HepG2 (cell line): ENCODE data around the gene ARHGEF16. TPM values are rescaled to one million over a fixed set of nuclear protein-coding genes. Genes with fewer than 3 reads are reported as not detected.

Source experiments
- ARID5B ChIP-seq: IDR thresholded peaks from 2 replicates; pipeline ENCODE4 v1.4.0; 2020; ENCODE audit warnings: mild to moderate bottlenecking, missing genetic modification reagents
- ASH2L ChIP-seq: fragments of 300-600, 200-600 bp; sonication (generic); IDR thresholded peaks from 2 replicates; pipeline ENCODE4 v1.7.0; 2017; ENCODE audit warnings: low read depth, mild to moderate bottlenecking, moderate library complexity, mixed read lengths, low read length; ENCODE audit not compliant: insufficient read length
- E2F5 ChIP-seq: sonication (generic); formaldehyde crosslinking; conservative IDR thresholded peaks from 2 replicates; pipeline ENCODE4 v1.4.0; 2020; ENCODE audit warnings: missing genetic modification reagents
- KIAA2018 ChIP-seq: sonication (generic); formaldehyde crosslinking; IDR thresholded peaks from 2 replicates; pipeline ENCODE4 v1.5.0; 2020; ENCODE audit warnings: mild to moderate bottlenecking, missing genetic modification reagents, borderline replicate concordance
- KLF16 ChIP-seq, 2 experiments: sonication (generic) in 1 of 2; formaldehyde crosslinking in 1 of 2; IDR thresholded peaks; 2 replicates each; pipeline versions ENCODE4 v1.6.1 to v1.8.0; 2016 to 2023; ENCODE audit warnings: missing genetic modification reagents in 2 of 2, missing compliant biosample characterization in 1 of 2
- PLSCR1 ChIP-seq: sonication (generic); formaldehyde crosslinking; IDR thresholded peaks from 2 replicates; pipeline ENCODE4 v1.5.0; 2020; ENCODE audit warnings: missing genetic modification reagents, mild to moderate bottlenecking, borderline replicate concordance
- SIN3B ChIP-seq: fragments of 150-350 bp; IDR thresholded peaks from 2 replicates; pipeline ENCODE4 v1.6.1; 2014; ENCODE audit warnings: low read length
- ZNF446 ChIP-seq: sonication (generic); formaldehyde crosslinking; IDR thresholded peaks from 2 replicates; pipeline ENCODE4 v1.5.0; 2020; ENCODE audit warnings: mild to moderate bottlenecking, missing genetic modification reagents
- ZNF546 ChIP-seq: sonication (generic); formaldehyde crosslinking; conservative IDR thresholded peaks from 2 replicates; pipeline ENCODE4 v1.8.1; 2023; ENCODE audit warnings: mild to moderate bottlenecking, missing genetic modification reagents
- ZNF580 ChIP-seq: IDR thresholded peaks from 2 replicates; pipeline ENCODE4 v1.6.1; 2016; ENCODE audit warnings: low read depth, borderline replicate concordance
- ZNF644 ChIP-seq: IDR thresholded peaks from 2 replicates; pipeline ENCODE4 v1.6.1; 2016; ENCODE audit warnings: low read depth
- ZNF703 ChIP-seq: sonication (generic); formaldehyde crosslinking; IDR thresholded peaks from 2 replicates; pipeline ENCODE4 v1.5.1; 2020; ENCODE audit warnings: missing genetic modification reagents, mild to moderate bottlenecking, moderate library complexity, borderline replicate concordance
- polyA plus RNA-seq, 8 experiments: library from polyadenylated mRNA; depleted of rRNA in 3 of 8; stranded (reverse) in 7 of 8; unstranded in 1 of 8; fragments of >200 nt; fragmentation: Illumina TruSeq in 4 of 8; extraction: Trizol in 4 of 8; gene quantifications; 2 replicates each; pipeline versions ENCODE4 v1.2.1 to v1.2.3, GENCODE V29; 2011 to 2016; ENCODE audit warnings: low read depth in 4 of 8, missing spikeins in 1 of 8, mixed read lengths in 1 of 8; ENCODE audit not compliant: insufficient read depth in 1 of 8
- total RNA-seq, 5 experiments: library from RNA; depleted of rRNA; stranded (reverse); fragments of >200 nt; fragmentation: Illumina TruSeq; extraction: Trizol; gene quantifications; 2 replicates each; pipeline ENCODE4 v1.2.3, GENCODE V29; 2016; ENCODE audit warnings: low read depth in 1 of 5

Gene ARHGEF16
- total and polyA plus RNA-seq, 2 of the 13 experiments (the other 11 are each of a cell fraction or from before 2014, with no cell fraction given): 20.3 to 39.9 TPM

- TF ChIP-seq ZNF580 (CRISPR knock-in tag): no peak
- no peak for TF ChIP-seq SIN3B
- no peak for TF ChIP-seq KLF16 (CRISPR knock-in tag; IDR thresholded peaks at IDR 0.05)
- TF ChIP-seq ZNF546 (CRISPR knock-in tag): no peak
- no peak for TF ChIP-seq ZNF446
- no peak for TF ChIP-seq KIAA2018 (CRISPR knock-in tag)
- TF ChIP-seq ASH2L: no peak
- no peak for TF ChIP-seq ARID5B (CRISPR knock-in tag)
- no peak for TF ChIP-seq ZNF703 (CRISPR knock-in tag)
- no peak for TF ChIP-seq PLSCR1 (CRISPR knock-in tag)
- TF ChIP-seq ZNF644 (CRISPR knock-in tag): no peak
- no peak for TF ChIP-seq E2F5 (CRISPR knock-in tag)
Observed at GRCh38 chr1:3457910-3458883, 3.7 kb downstream of the ARHGEF16 start (continued).
